Right lobe of liver (tissue), 4 donors: ENCODE measurements around the gene SLC24A3.

Experiments
- POLR2A ChIP-seq: fragments of 450-650 bp; IDR thresholded peaks from one replicate; pipeline ENCODE4 v1.6.1; 2017; ENCODE audit warnings: antibody characterized with exemption, mild to moderate bottlenecking
- TF ChIP-seq, protein P1 (sequence below), 4 donors: fragments of 200-600 bp in 3 of 4; fragments of 450-650 bp in 1 of 4; IDR thresholded peaks; one replicate each; pipeline versions ENCODE4 v1.5.1 to v1.8.0; 2016 to 2022; ENCODE audit warnings: antibody characterized with exemption in 4 of 4, mild to moderate bottlenecking in 2 of 4
- donor health status: DM: no; HTN: no; CAD: no.
- donor health status: DM: no; HTN: no; CAD: no.
- donor health status: DM: no; HTN: yes; CAD: no.

DNA sequence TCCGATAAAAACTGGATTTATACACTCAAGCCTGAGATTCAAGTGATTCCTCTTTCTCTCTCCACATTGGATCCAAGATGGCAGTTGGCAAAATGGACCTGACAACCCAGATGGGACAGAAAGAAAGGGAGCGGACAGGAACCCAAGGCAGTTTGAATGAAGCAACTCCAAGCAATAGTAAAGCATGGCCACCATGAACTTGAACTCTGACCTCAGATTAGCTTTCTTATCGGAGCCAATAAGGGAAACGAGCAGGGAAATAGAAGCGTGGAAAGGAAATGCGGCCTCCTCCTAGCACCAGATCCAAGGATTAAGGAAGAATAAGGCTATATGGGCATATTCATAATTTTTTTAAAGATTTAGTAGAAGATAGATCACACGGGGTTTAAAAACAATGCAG is 332.2 kb downstream of the SLC24A3 start:
- TF ChIP-seq, protein P1, sequence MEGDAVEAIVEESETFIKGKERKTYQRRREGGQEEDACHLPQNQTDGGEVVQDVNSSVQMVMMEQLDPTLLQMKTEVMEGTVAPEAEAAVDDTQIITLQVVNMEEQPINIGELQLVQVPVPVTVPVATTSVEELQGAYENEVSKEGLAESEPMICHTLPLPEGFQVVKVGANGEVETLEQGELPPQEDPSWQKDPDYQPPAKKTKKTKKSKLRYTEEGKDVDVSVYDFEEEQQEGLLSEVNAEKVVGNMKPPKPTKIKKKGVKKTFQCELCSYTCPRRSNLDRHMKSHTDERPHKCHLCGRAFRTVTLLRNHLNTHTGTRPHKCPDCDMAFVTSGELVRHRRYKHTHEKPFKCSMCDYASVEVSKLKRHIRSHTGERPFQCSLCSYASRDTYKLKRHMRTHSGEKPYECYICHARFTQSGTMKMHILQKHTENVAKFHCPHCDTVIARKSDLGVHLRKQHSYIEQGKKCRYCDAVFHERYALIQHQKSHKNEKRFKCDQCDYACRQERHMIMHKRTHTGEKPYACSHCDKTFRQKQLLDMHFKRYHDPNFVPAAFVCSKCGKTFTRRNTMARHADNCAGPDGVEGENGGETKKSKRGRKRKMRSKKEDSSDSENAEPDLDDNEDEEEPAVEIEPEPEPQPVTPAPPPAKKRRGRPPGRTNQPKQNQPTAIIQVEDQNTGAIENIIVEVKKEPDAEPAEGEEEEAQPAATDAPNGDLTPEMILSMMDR (IDR thresholded peaks at IDR 0.05): no peak
- TF ChIP-seq POLR2A: no peak
